B cell (primary cell): Measurements from ENCODE around the gene TNFRSF1B.

Source experiments
- EZH2 ChIP-seq: IDR thresholded peaks from 2 replicates; pipeline ENCODE4 v1.6.1; 2012; ENCODE audit warnings: borderline replicate concordance, low read depth, mild to moderate bottlenecking, moderate library complexity, low read length; ENCODE audit not compliant: insufficient read depth, poor library complexity, severe bottlenecking
- TF ChIP-seq, protein P1 (sequence below): fragments of 200-600 bp; IDR thresholded peaks from one replicate; pipeline ENCODE4 v1.8.0; 2022; ENCODE audit warnings: antibody characterized with exemption, mild to moderate bottlenecking

- no peak for TF ChIP-seq EZH2
- TF ChIP-seq, protein P1, sequence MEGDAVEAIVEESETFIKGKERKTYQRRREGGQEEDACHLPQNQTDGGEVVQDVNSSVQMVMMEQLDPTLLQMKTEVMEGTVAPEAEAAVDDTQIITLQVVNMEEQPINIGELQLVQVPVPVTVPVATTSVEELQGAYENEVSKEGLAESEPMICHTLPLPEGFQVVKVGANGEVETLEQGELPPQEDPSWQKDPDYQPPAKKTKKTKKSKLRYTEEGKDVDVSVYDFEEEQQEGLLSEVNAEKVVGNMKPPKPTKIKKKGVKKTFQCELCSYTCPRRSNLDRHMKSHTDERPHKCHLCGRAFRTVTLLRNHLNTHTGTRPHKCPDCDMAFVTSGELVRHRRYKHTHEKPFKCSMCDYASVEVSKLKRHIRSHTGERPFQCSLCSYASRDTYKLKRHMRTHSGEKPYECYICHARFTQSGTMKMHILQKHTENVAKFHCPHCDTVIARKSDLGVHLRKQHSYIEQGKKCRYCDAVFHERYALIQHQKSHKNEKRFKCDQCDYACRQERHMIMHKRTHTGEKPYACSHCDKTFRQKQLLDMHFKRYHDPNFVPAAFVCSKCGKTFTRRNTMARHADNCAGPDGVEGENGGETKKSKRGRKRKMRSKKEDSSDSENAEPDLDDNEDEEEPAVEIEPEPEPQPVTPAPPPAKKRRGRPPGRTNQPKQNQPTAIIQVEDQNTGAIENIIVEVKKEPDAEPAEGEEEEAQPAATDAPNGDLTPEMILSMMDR: no peak
These were observed 14.5 kb upstream of the TNFRSF1B start for GRCh38 chr1:12152113-12152891.
